ENCODE measurements around the gene RPH3AL.
"Not testable (repeated sequence)": the region's sequence is repeated elsewhere in the genome, so short reads cannot be mapped to it uniquely, and the experiment has no call there.

- not testable (repeated sequence) for TF ChIP-seq POLR2A, CTCF (IDR thresholded peaks at IDR 0.05)
Observed at GRCh38 chr17:198225-198624, 154.4 kb downstream of the RPH3AL start.
